HEK293T (cell line): ENCODE results near the gene SCO2.

ENCODE experiments used
- CTCF ChIA-PET: fragments of 350-600 bp; formaldehyde crosslinking; extraction: SDS; loops from one replicate; lab custom pipeline; 2021; ENCODE audit warnings: antibody characterized with exemption, inconsistent platforms; lab: Yijun Ruan, JAX
- POLR2A ChIA-PET: fragments of 350-600 bp; formaldehyde crosslinking; extraction: SDS; loops from one replicate; lab custom pipeline; 2020; ENCODE audit warnings: antibody characterized with exemption, inconsistent platforms; lab: Yijun Ruan, JAX
- DNase-seq: peaks from one replicate; pipeline ENCODE4 v3.0.0; 2012; ENCODE audit warnings: mixed read lengths; ENCODE audit errors: extremely low spot score
- ARNT ChIP-seq: fragments of 450-650 bp; IDR thresholded peaks from 2 replicates; pipeline ENCODE4 v1.6.1; 2017; ENCODE audit warnings: mild to moderate bottlenecking
- BHLHE40 ChIP-seq: fragments of 450-650 bp; IDR thresholded peaks from 2 replicates; pipeline ENCODE4 v1.6.1; 2016; ENCODE audit warnings: mild to moderate bottlenecking, moderate library complexity, borderline replicate concordance
- CTBP1 ChIP-seq: fragments of 450-650 bp; IDR thresholded peaks from 2 replicates; pipeline ENCODE4 v1.6.1; 2016; ENCODE audit warnings: borderline replicate concordance
- ELF4 ChIP-seq: fragments of 450-650 bp; IDR thresholded peaks from 2 replicates; pipeline ENCODE4 v1.6.1; 2017; ENCODE audit warnings: antibody characterized with exemption
- FOXA1 ChIP-seq: fragments of 450-650 bp; IDR thresholded peaks from 2 replicates; pipeline ENCODE4 v1.6.1; 2016; ENCODE audit warnings: mild to moderate bottlenecking
- FOXK2 ChIP-seq: fragments of 450-650 bp; IDR thresholded peaks from 2 replicates; pipeline ENCODE4 v1.6.1; 2016; ENCODE audit warnings: mild to moderate bottlenecking
- FOXM1 ChIP-seq: fragments of 450-650 bp; IDR thresholded peaks from 2 replicates; pipeline ENCODE4 v1.6.1; 2017; ENCODE audit warnings: mild to moderate bottlenecking, borderline replicate concordance
- HDGF ChIP-seq: fragments of 450-650 bp; IDR thresholded peaks from 2 replicates; pipeline ENCODE4 v1.6.1; 2017; ENCODE audit warnings: antibody characterized with exemption, borderline replicate concordance
- L3MBTL2 ChIP-seq: fragments of 450-650 bp; conservative IDR thresholded peaks from 2 replicates; pipeline ENCODE4 v1.6.1; 2016; ENCODE audit warnings: mild to moderate bottlenecking
- LEF1 ChIP-seq: fragments of 450-650 bp; IDR thresholded peaks from 2 replicates; pipeline ENCODE4 v1.6.1; 2017; ENCODE audit warnings: mild to moderate bottlenecking, borderline replicate concordance
- NFRKB ChIP-seq: fragments of 450-650 bp; IDR thresholded peaks from 2 replicates; pipeline ENCODE4 v1.6.1; 2016; ENCODE audit warnings: mild to moderate bottlenecking, moderate library complexity
- SUZ12 ChIP-seq: fragments of 450-650 bp; IDR thresholded peaks from 2 replicates; pipeline ENCODE4 v1.6.1; 2016; ENCODE audit warnings: mild to moderate bottlenecking
- TARDBP ChIP-seq: fragments of 450-650 bp; IDR thresholded peaks from 2 replicates; pipeline ENCODE4 v1.6.1; 2016
- ZNF384 ChIP-seq: fragments of 450-650 bp; IDR thresholded peaks from 2 replicates; pipeline ENCODE4 v1.6.1; 2016
- TF ChIP-seq, protein P1 (sequence below): fragments of 450-650 bp; IDR thresholded peaks from 2 replicates; pipeline ENCODE4 v1.6.1; 2016

The SCO2 gene

DNA sequence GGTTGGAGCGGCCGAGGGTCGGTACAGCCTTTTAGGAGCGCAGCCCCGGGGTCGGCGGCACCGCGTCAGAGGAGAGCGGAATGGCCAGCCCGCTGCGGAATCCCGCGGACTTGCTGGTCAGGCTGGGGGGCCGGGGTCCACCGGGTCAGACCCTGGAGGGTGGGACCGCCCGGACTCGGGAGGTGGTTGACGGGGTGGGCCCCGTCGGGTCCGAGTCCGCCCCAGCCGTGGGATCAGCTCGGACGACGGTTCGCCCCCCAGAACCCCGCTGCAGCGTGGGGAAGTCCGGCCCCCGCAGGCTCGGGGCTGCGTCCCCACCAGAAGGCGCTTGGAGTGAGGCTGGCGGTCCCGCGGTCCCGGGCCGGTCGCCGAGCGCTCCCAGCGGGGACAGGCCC, 44.4 kb downstream of the SCO2 start:
- POLR2A ChIA-PET, result interaction anchor here (1.2 kb wide), 1 partner anchor 27 kb away, joined by 4 read pairs; the partner anchor contains the start of genes LMF2 and NCAPH2
- CTCF ChIA-PET, result interaction anchor here (0.5 to 1.1 kb wide), 2 partner anchors 9 to 106 kb away, joined by 4 read pairs; no protein-coding TSS in a partner anchor

DNA sequence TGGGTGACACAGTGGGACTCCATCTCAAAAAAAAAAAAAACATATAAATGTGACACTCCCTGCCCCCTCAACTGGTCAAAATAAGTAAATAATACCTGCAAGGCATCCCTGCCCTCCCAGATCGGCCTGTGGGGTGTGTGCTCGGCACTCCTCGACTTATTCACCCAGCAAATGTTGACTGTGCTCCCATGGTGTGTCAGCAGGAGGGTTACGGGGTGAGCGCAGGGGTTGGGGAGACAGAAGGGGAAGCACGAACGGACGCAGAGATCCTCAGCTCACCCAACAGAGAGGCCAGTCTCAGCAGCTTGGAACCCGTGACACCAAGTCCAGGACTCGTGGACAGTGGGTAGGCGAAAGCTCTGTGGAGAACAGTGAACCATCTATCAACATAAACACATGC, 45.7 kb downstream of the SCO2 start:
- ChIA-PET POLR2A (interaction anchor here (0.9 kb wide), 1 partner anchor 28 kb away, joined by 3 read pairs; the partner anchor contains the start of genes LMF2 and NCAPH2), CTCF (interaction anchor here (1.1 kb wide), 1 partner anchor 10 kb away, joined by 4 read pairs; no protein-coding TSS in a partner anchor)
- no peak for TF ChIP-seq ARNT
- no peak for TF ChIP-seq NFRKB
- no peak for TF ChIP-seq FOXK2
- no peak for TF ChIP-seq BHLHE40
- no peak for TF ChIP-seq LEF1
- TF ChIP-seq, protein P1, sequence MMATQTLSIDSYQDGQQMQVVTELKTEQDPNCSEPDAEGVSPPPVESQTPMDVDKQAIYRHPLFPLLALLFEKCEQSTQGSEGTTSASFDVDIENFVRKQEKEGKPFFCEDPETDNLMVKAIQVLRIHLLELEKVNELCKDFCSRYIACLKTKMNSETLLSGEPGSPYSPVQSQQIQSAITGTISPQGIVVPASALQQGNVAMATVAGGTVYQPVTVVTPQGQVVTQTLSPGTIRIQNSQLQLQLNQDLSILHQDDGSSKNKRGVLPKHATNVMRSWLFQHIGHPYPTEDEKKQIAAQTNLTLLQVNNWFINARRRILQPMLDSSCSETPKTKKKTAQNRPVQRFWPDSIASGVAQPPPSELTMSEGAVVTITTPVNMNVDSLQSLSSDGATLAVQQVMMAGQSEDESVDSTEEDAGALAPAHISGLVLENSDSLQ, result no peak
- no peak for TF ChIP-seq CTBP1
- TF ChIP-seq L3MBTL2, result no peak
- TF ChIP-seq FOXA1, result no peak
- TF ChIP-seq ZNF384, result no peak
- no peak for TF ChIP-seq FOXM1
- no peak for TF ChIP-seq SUZ12
- TF ChIP-seq ELF4, result no peak
- no peak for DNase-seq

More for the DNA sequence above, 44.4 kb downstream of the SCO2 start:
- TF ChIP-seq ARNT (no peak), L3MBTL2 (no peak), ZNF384 (no peak), HDGF (no peak)
- no peak for DNase-seq

DNA sequence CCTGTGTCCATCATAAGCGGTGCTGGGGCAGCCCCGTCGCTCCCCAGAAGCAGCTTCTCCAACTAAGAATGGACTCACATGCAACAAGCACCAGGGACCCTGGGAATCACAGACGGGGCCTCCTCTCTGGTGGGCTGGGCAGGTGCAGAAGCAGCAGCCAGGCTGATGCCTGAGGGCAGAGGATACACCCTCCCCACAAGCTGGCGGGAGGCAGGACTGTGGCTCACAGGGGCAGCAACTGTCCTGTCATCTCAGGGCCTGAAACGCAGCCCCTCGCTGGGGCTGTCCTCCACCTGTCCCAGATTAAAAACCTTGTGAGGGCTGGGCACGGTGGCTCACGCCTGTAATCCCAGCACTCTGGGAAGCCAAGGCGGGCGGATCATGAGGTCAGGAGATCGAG, 47.5 kb downstream of the SCO2 start:
- DNase-seq, result no peak
- POLR2A ChIA-PET, result interaction anchor here (2.1 kb wide), 1 partner anchor 47 kb away, joined by 9 read pairs; the partner anchor contains the start of gene SCO2
- CTCF ChIA-PET, result no interaction called here
- no peak for TF ChIP-seq ELF4
- no peak for TF ChIP-seq FOXA1
- TF ChIP-seq FOXK2, result no peak
- no peak for TF ChIP-seq ARNT
- TF ChIP-seq CTBP1, result no peak
- TF ChIP-seq, protein P1, result no peak

DNA sequence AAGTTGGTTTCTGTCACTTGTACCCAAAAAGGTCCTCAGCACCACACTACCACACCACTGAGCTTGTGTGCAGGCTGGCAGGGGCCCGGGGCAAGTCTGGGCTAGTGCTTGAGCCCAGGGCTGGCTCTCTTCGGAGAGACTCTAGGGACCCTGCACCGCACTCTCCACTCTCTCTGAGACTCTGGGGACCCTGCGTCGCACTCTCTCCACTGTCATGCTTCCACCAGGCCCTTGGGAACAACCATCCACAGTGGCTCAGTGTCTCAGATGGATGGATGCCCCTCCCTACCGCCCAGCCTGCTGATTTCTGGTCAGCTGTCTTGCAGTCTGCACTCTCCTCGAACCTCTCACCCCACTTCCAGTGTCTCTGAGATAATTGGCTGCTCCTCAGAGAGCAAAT, 48.5 kb downstream of the SCO2 start:
- TF ChIP-seq FOXA1, result no peak
- TF ChIP-seq HDGF, result no peak
- no peak for TF ChIP-seq FOXM1
- TF ChIP-seq L3MBTL2, result no peak
- no peak for TF ChIP-seq LEF1
- TF ChIP-seq ELF4, result no peak
- no peak for TF ChIP-seq SUZ12
- no peak for TF ChIP-seq FOXK2
- TF ChIP-seq TARDBP, result no peak
- no peak for TF ChIP-seq NFRKB
- no peak for TF ChIP-seq CTBP1
- TF ChIP-seq ARNT, result no peak
- TF ChIP-seq ZNF384, result no peak
- TF ChIP-seq BHLHE40, result no peak
- DNase-seq, result no peak
- ChIA-PET CTCF (interaction anchor here (0.5 kb wide), 1 partner anchor 152 kb away, joined by 4 read pairs; no protein-coding TSS in a partner anchor), POLR2A (interaction anchor here (0.9 to 2.1 kb wide), 2 partner anchors 32 to 48 kb away, joined by 3 to 9 read pairs; partner anchors contain the start of gene SCO2)

DNA sequence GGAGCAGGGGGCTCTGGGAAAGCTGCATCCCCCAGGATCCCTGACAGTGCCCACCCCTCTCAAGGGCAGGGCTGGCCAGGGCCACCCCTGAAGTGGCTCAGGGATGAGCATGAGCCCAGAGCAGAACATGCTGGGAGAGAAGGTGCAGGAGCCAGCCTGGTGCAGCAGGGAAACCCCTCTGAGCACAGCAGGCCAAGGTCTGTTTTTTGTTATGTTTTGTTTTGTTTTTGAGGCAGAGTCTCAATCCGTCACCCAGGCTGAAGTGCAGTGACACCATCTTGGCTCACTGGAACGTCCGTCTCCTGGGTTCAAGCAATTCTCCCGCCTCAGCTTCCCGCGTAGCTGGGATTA, 49.8 kb downstream of the SCO2 start:
- TF ChIP-seq FOXM1 (no peak), TARDBP (no peak), NFRKB (no peak), ARNT (no peak), FOXA1 (no peak)
- DNase-seq, result no peak
- POLR2A ChIA-PET, result interaction anchor here (1.0 to 1.3 kb wide), 3 partner anchors 9 to 50 kb away, joined by 4 to 5 read pairs (median 5); partner anchors contain the start of gene SCO2
- CTCF ChIA-PET, result no interaction called here

DNA sequence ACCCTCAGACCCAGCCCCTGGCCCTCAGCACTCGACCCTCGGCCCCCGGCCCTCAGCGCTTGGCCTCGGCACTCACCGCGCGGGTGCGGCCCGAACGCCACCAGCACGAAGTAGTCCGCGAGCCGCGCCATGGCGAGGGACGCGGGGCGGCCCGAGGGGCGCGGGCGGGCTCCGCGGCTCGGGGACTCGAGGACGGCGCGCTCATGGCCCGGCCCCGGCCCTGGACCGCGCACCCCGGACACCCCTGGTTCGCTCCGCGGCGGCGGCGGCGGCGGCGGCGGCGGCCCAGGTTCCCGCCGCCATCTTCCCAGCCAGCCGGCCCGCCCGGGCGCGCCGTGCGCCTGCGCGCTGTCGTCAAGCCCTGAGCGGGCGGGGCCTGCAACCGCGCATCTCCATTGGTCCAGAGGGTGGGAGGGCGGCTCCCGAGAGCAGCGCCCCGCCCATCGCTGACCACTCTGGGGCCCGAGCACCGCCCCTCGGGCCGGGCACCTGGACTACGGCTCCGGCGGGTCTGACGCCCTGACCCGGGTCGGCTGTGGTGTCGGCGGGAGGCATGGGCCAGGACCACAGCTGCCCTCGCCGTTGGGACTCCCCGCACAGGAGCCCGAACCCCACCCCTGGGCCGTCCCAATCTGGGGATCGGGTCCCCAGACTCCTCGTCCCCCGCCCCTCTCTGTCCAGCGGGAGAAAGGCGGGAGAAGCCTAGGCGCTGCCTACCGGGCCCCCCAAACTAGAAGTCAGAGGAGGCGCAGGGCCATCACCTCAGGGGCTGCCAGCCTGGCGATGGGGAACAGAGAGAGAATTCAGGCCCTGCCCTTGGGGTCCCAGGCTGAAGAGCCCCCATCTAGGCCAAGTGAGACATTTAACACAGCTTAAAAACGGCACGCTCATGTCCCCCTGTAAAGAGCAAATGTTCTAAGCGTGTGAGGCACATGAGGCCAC, 50.4 kb downstream of the SCO2 start, which contains the start of gene SBF1:
TSS of gene SBF1 (minus strand) at position 326 of the 942 bp plus-strand sequence. CDS start at position 131, 195 bp downstream.
- DNase-seq, result peak; percentile 100
- CTCF ChIA-PET, result interaction anchor here (0.6 to 1.9 kb wide), 3 partner anchors 51 to 359 kb away, joined by 3 to 6 read pairs (median 4); partner anchors contain the start of gene SCO2
- TF ChIP-seq SUZ12 (no peak), ZNF384 (no peak), ARNT (0 out of 2 replicates have a peak, but pooled peaks have one; percentile 11), BHLHE40 (no peak), FOXK2 (no peak)
- POLR2A ChIA-PET, result interaction anchor here (1.0 to 1.3 kb wide), 3 partner anchors 9 to 51 kb away, joined by 4 to 5 read pairs (median 5); partner anchors contain the start of gene SCO2
